Thoracic aorta (tissue), 2 donors: Measurements from ENCODE around the gene IMPG2. TPM values are rescaled to one million over a fixed set of nuclear protein-coding genes. Genes with fewer than 3 reads are reported as not detected.

Source experiments
- ATAC-seq: fragments of 150-250 bp; one replicate; pipeline ENCODE4 v1.8.0; 2017; ENCODE audit warnings: low read depth; ENCODE audit not compliant: insufficient number of reproducible peaks, low FRiP score
- DNase-seq: peaks from one replicate; pipeline ENCODE4 v3.0.0-alpha.2; 2020; ENCODE audit warnings: low spot score
- H3K27ac ChIP-seq, 2 donors: fragments of 200-600 bp; sonication (generic); 1 replicate in 1 of 2; 2 replicates in 1 of 2; pipeline ENCODE4 v1.5.1; 2016; ENCODE audit warnings: mild to moderate bottlenecking in 2 of 2, moderate library complexity in 2 of 2
- H3K27me3 ChIP-seq: fragments of 200-600 bp; sonication (generic); replicated peaks from 2 replicates; pipeline ENCODE4 v1.6.0; 2016; ENCODE audit warnings: mild to moderate bottlenecking; ENCODE audit not compliant: insufficient read depth
- H3K36me3 ChIP-seq: fragments of 200-600 bp; sonication (generic); one replicate; pipeline ENCODE4 v1.5.1; 2016
- H3K4me1 ChIP-seq, 2 donors: fragments of 200-600 bp; sonication (generic); 1 replicate in 1 of 2; 2 replicates in 1 of 2; pipeline versions ENCODE4 v1.5.1 to v1.6.0; 2016; ENCODE audit warnings: low read depth in 2 of 2, mild to moderate bottlenecking in 1 of 2; ENCODE audit not compliant: control insufficient read depth in 1 of 2
- H3K4me3 ChIP-seq: fragments of 200-600 bp; sonication (generic); 2 replicates; pipeline ENCODE4 v1.5.1; 2016; ENCODE audit warnings: mild to moderate bottlenecking
- H3K9me3 ChIP-seq: fragments of 200-600 bp; sonication (generic); 2 replicates; pipeline ENCODE4 v1.5.1; 2016
- CTCF ChIP-seq: fragments of 200-600 bp; sonication (generic); IDR thresholded peaks from one replicate; pipeline ENCODE4 v1.5.1; 2019; ENCODE audit warnings: antibody characterized with exemption
- total RNA-seq, 2 donors: library from RNA; depleted of rRNA; stranded (reverse); fragments of >200 nt; gene quantifications; one replicate each; pipeline versions ENCODE4 v1.1.0 to v1.2.3, GENCODE V29; 2016

IMPG2 gene
- total RNA-seq, 2 donors from 2014 or later = 0.21 to 0.81 TPM

GRCh38 chr3:101203411-101203810, 117.0 kb downstream of the IMPG2 start:
- TF ChIP-seq CTCF = no peak
- ATAC-seq = no peak
- Histone ChIP-seq H3K9me3 (no peaks in the 10 kb centered on the region), H3K4me3 (no peak overlapping the region), H3K27me3 (no peaks in the 10 kb centered on the region), H3K36me3 (no peaks in the 10 kb centered on the region), H3K27ac (no peak overlapping the region), H3K4me1 (peaks cover 6 to 31% of the 10 kb centered on the region in 2 donors)
- DNase-seq = no peak

- DNase-seq (no peak), ATAC-seq (no peak)
- no peak for TF ChIP-seq CTCF
- Histone ChIP-seq H3K27ac (no peak overlapping the region), H3K27me3 (no peaks in the 10 kb centered on the region), H3K36me3 (no peaks in the 10 kb centered on the region), H3K9me3 (no peaks in the 10 kb centered on the region), H3K4me1 (peaks cover 6 to 31% of the 10 kb centered on the region in 2 donors), H3K4me3 (no peak overlapping the region)
These were observed 117.7 kb downstream of the IMPG2 start for GRCh38 chr3:101202640-101203039.

GRCh38 chr3:101200461-101200860, 119.9 kb downstream of the IMPG2 start:
- no peak for TF ChIP-seq CTCF
- Histone ChIP-seq H3K27ac (no peak overlapping the region), H3K4me3 (no peak overlapping the region), H3K4me1 (peaks cover 6 to 38% of the 10 kb centered on the region in 2 donors), H3K36me3 (no peaks in the 10 kb centered on the region), H3K27me3 (no peaks in the 10 kb centered on the region), H3K9me3 (no peaks in the 10 kb centered on the region)
- DNase-seq = no peak
- ATAC-seq = no peak

GRCh38 chr3:101195951-101196713, 124.2 kb downstream of the IMPG2 start:
- ATAC-seq = no peak

GRCh38 chr3:101194392-101194791, 126.0 kb downstream of the IMPG2 start:
- DNase-seq = no peak
- Histone ChIP-seq H3K36me3 (no peaks in the 10 kb centered on the region), H3K9me3 (no peaks in the 10 kb centered on the region), H3K27me3 (no peaks in the 10 kb centered on the region), H3K4me1 (peaks cover 0 to 8% of the 10 kb centered on the region in 2 donors), H3K4me3 (no peak overlapping the region), H3K27ac (no peak overlapping the region)
- no peak for ATAC-seq
- no peak for TF ChIP-seq CTCF

More at GRCh38 chr3:101195951-101196713, 124.2 kb downstream of the IMPG2 start:
- H3K36me3 ChIP-seq = no peaks in the 10 kb centered on the region
- peak; percentile 70 for TF ChIP-seq CTCF
- DNase-seq = no peak
- H3K9me3 ChIP-seq = no peaks in the 10 kb centered on the region
- no peak overlapping the region for H3K4me3 ChIP-seq
- H3K27ac ChIP-seq = no peak overlapping the region
- H3K4me1 ChIP-seq = peaks cover 0 to 22% of the 10 kb centered on the region in 2 donors
- H3K27me3 ChIP-seq = no peaks in the 10 kb centered on the region
